Measurements from ENCODE around the gene CSH1. TPM values are rescaled to one million over a fixed set of nuclear protein-coding genes. Genes with fewer than 3 reads are reported as not detected.

The CSH1 gene
- total and polyA plus RNA-seq, 7 experiments from 2014 or later: 8.2 to 11.3 TPM; not detected in 5

- ChIA-PET POLR2A (no interaction called here), CTCF (interaction anchor here (1.1 kb wide), 1 partner anchor 34 kb away, joined by 3 read pairs; no protein-coding TSS in a partner anchor)
- peaks cover 13 to 21% of the 10 kb centered on the region in 2 donors for H3K4me1 ChIP-seq (ENCODE audit: control insufficient read depth in 2 of 2, insufficient read depth in 2 of 2, low read length in 2 of 2)
- no peak overlapping the region for H3K4me3 ChIP-seq (ENCODE audit: low read length)
- H3K27me3 ChIP-seq (ENCODE audit: control insufficient read depth in 2 of 2, insufficient read depth in 2 of 2, low read length in 2 of 2): no peaks in the 10 kb centered on the region
- DNase-seq (no peak), ATAC-seq (no peak)
- no peak overlapping the region for H3K4me3 Mint-ChIP-seq
- H3K27ac ChIP-seq (ENCODE audit: low read depth, low read length): no peak overlapping the region
- intact Hi-C loops (cut with micrococcal nuclease): loop anchor here (5.0 kb wide), 3 partner anchors 53 to 93 kb away; no protein-coding TSS in a partner anchor
- H3K27me3 Mint-ChIP-seq: peaks cover 0 to 9% (median 0%) of the 10 kb centered on the region in 5 donors
- no peaks in the 10 kb centered on the region for H3K9me3 Mint-ChIP-seq
- H3K36me3 Mint-ChIP-seq: peaks cover 0 to 6% (median 0%) of the 10 kb centered on the region in 5 donors
- no peaks in the 10 kb centered on the region for H3K9me3 ChIP-seq (ENCODE audit: control insufficient read depth in 2 of 3, low read length in 3 of 3)
- peaks cover 0 to 10% (median 0%) of the 10 kb centered on the region in 3 experiments for H3K36me3 ChIP-seq (ENCODE audit: control insufficient read depth in 2 of 3, insufficient read depth in 3 of 3, low read length in 3 of 3)
- H3K4me1 Mint-ChIP-seq: peaks cover 11 to 36% (median 30%) of the 10 kb centered on the region in 7 donors
- peak overlapping the region in 1 of 9 donors; percentile 65 for H3K27ac Mint-ChIP-seq
Observed at GRCh38 chr17:63934183-63935112, 38.1 kb upstream of the CSH1 start.

DNA sequence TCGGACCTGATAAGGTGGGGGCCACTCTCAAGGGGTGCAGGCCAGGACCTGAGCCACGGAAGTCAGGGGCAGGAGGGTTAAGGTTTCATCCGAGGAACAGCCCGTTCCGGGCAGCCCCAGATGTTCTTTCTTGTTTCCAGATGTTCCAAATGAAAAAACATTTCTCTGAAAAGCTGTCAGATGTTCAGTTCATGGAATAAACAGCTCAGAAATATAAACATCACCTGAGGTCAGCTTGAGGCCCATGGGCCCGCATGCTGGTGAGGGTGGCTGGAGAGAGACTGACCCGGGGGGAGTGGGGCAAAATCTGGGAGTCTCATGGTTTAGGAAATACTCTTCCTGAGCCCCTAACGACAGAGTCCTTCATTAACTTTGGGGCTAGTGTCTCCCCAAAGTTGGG, 37.2 kb upstream of the CSH1 start:
- Mint-ChIP-seq H3K4me1 (peaks cover 11 to 30% (median 24%) of the 10 kb centered on the region in 7 donors), H3K27ac (peak overlapping the region in 4 of 9 donors; percentile 8 to 96 (median 92)), H3K9me3 (no peaks in the 10 kb centered on the region), H3K36me3 (peaks cover 0 to 10% (median 0%) of the 10 kb centered on the region in 5 donors), H3K4me3 (peak overlapping the region in 1 of 10 donors; percentile 99), H3K27me3 (peaks cover 0 to 9% (median 0%) of the 10 kb centered on the region in 5 donors)
- Histone ChIP-seq H3K27me3 (ENCODE audit: control insufficient read depth in 2 of 2, insufficient read depth in 2 of 2, low read length in 2 of 2) (no peaks in the 10 kb centered on the region), H3K27ac (ENCODE audit: low read depth, low read length) (no peak overlapping the region), H3K9me3 (ENCODE audit: control insufficient read depth in 2 of 3, low read length in 3 of 3) (no peaks in the 10 kb centered on the region), H3K36me3 (ENCODE audit: control insufficient read depth in 2 of 3, insufficient read depth in 3 of 3, low read length in 3 of 3) (peaks cover 0 to 19% (median 0%) of the 10 kb centered on the region in 3 experiments), H3K4me1 (ENCODE audit: control insufficient read depth in 2 of 2, insufficient read depth in 2 of 2, low read length in 2 of 2) (peaks cover 13 to 21% of the 10 kb centered on the region in 2 donors), H3K4me3 (ENCODE audit: low read length) (no peak overlapping the region)
- intact Hi-C loops (cut with micrococcal nuclease): loop anchor here (5.0 kb wide), 3 partner anchors 54 to 94 kb away; no protein-coding TSS in a partner anchor
- DNase-seq (no peak), ATAC-seq (no peak)
- CTCF ChIA-PET: interaction anchor here (0.8 to 1.1 kb wide), 2 partner anchors 9 to 34 kb away, joined by 3 read pairs; no protein-coding TSS in a partner anchor
- POLR2A ChIA-PET: interaction anchor here (2.2 kb wide), 1 partner anchor 87 kb away, joined by 18 read pairs; the partner anchor contains the start of gene ICAM2

DNA sequence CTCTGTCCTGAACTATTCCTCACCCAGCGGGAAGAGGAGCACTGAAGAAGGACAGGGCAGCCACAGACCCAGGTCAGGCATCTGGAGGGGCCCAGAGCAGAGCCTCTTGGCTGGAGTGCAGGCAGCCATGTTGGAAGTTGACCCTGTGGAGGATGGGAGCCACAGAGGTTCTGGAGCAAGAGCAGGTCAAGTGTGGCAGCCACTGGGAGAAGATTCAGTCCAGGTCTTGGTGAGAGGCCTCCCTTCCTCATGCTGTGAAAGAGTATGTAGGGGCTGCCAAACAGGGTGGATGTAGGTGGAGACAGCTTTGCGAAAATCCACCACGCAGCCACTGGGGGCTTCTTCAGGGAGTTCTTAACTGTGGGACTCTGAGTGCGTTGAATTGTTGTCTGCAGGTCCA, 36.3 kb upstream of the CSH1 start:
- Mint-ChIP-seq H3K27ac (peak overlapping the region in 8 of 9 donors; percentile 69 to 96 (median 92)), H3K4me1 (peaks cover 11 to 28% (median 24%) of the 10 kb centered on the region in 7 donors), H3K36me3 (peaks cover 0 to 10% (median 0%) of the 10 kb centered on the region in 5 donors), H3K4me3 (peak overlapping the region; percentile 48 to 99 (median 96)), H3K9me3 (no peaks in the 10 kb centered on the region), H3K27me3 (peaks cover 0 to 9% (median 0%) of the 10 kb centered on the region in 5 donors)
- ChIA-PET POLR2A (interaction anchor here (0.6 to 3.0 kb wide), 7 partner anchors 13 to 349 kb away, joined by 3 to 18 read pairs (median 4); partner anchors contain the start of gene ICAM2), CTCF (interaction anchor here (0.8 to 3.2 kb wide), 9 partner anchors 8 to 201 kb away, joined by 3 to 14 read pairs (median 5); partner anchors contain the start of genes ERN1, GH1 and ICAM2)
- no peak for DNase-seq
- Histone ChIP-seq H3K36me3 (ENCODE audit: control insufficient read depth in 2 of 3, insufficient read depth in 3 of 3, low read length in 3 of 3) (peaks cover 0 to 26% (median 0%) of the 10 kb centered on the region in 3 experiments), H3K4me3 (ENCODE audit: low read length) (peak overlapping the region; percentile 85), H3K27ac (ENCODE audit: low read depth, low read length) (peak overlapping the region; percentile 84), H3K27me3 (ENCODE audit: control insufficient read depth in 2 of 2, insufficient read depth in 2 of 2, low read length in 2 of 2) (no peaks in the 10 kb centered on the region), H3K4me1 (ENCODE audit: control insufficient read depth in 2 of 2, insufficient read depth in 2 of 2, low read length in 2 of 2) (peaks cover 13 to 21% of the 10 kb centered on the region in 2 donors), H3K9me3 (ENCODE audit: control insufficient read depth in 2 of 3, low read length in 3 of 3) (no peaks in the 10 kb centered on the region)
- intact Hi-C loops (cut with micrococcal nuclease): loop anchor here (1.0 to 5.0 kb wide), 4 partner anchors 14 to 95 kb away; no protein-coding TSS in a partner anchor
- no peak for ATAC-seq

DNA sequence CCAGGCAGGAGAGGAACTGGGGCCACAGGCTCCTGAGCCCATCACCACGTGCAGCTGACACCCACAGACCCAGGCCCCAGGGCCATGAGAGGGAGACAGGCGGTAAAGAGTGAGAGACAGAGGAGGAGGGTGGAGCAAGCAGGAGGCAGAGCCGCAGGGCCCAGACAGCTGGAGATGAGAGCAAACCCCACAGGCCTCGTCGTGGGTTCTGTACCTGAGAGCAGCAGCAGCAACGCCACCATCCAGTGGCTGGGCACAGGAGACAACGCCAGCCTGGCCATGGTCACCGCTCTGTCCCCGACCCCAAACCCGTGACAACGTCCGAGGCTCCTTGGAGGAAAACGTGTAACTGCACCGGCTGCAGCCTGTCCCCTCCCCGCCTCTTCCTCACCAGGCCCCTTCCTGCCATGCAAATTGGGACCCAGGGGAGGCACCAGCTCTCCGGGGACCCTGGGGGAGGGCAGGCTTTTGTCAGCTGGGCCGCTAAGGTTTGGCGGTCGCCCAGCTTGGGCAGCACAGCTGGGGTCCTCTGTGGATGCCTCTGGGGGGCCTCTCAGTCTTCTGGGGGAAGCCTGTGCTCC, 35.7 kb upstream of the CSH1 start, which contains the start of gene CD79B:
TSS of gene CD79B (minus strand) at position 351 of the 581 bp plus-strand sequence. CDS start at position 281, 70 bp downstream.
- H3K36me3 ChIP-seq (ENCODE audit: control insufficient read depth in 2 of 3, insufficient read depth in 3 of 3, low read length in 3 of 3): peaks cover 0 to 28% (median 0%) of the 10 kb centered on the region in 3 experiments
- DNase-seq: peak in 7 of 9 donors; percentile 22 to 53 (median 47)
- H3K4me1 ChIP-seq (ENCODE audit: control insufficient read depth in 2 of 2, insufficient read depth in 2 of 2, low read length in 2 of 2): peaks cover 13 to 21% of the 10 kb centered on the region in 2 donors
- peak; percentile 67 for ATAC-seq
- H3K4me3 Mint-ChIP-seq: peak within 1 kb of the TSS; percentile 88 to 99 (median 96)
- H3K4me3 ChIP-seq (ENCODE audit: low read length): peak within 1 kb of the TSS; percentile 85
- H3K27me3 Mint-ChIP-seq: peaks cover 0 to 9% (median 0%) of the 10 kb centered on the region in 5 donors
- peak within 1 kb of the TSS; percentile 87 to 96 (median 93) for H3K27ac Mint-ChIP-seq
- H3K9me3 ChIP-seq (ENCODE audit: control insufficient read depth in 2 of 3, low read length in 3 of 3): no peaks in the 10 kb centered on the region
- POLR2A ChIA-PET: interaction anchor here (0.7 to 3.0 kb wide), 8 partner anchors 14 to 350 kb away, joined by 3 to 18 read pairs (median 4); partner anchors contain the start of genes GH1 and ICAM2
- H3K36me3 Mint-ChIP-seq: peaks cover 0 to 10% (median 0%) of the 10 kb centered on the region in 5 donors
- H3K27me3 ChIP-seq (ENCODE audit: control insufficient read depth in 2 of 2, insufficient read depth in 2 of 2, low read length in 2 of 2): no peaks in the 10 kb centered on the region
- intact Hi-C loops (cut with micrococcal nuclease): loop anchor here (1.0 to 5.0 kb wide), 4 partner anchors 14 to 95 kb away; no protein-coding TSS in a partner anchor
- peaks cover 11 to 28% (median 24%) of the 10 kb centered on the region in 7 donors for H3K4me1 Mint-ChIP-seq
- H3K27ac ChIP-seq (ENCODE audit: low read depth, low read length): peak within 1 kb of the TSS; percentile 84
- no peaks in the 10 kb centered on the region for H3K9me3 Mint-ChIP-seq
- CTCF ChIA-PET: interaction anchor here (0.7 to 3.2 kb wide), 10 partner anchors 9 to 201 kb away, joined by 3 to 14 read pairs (median 4); partner anchors contain the start of genes CSHL1, ERN1, GH1 and ICAM2

DNA sequence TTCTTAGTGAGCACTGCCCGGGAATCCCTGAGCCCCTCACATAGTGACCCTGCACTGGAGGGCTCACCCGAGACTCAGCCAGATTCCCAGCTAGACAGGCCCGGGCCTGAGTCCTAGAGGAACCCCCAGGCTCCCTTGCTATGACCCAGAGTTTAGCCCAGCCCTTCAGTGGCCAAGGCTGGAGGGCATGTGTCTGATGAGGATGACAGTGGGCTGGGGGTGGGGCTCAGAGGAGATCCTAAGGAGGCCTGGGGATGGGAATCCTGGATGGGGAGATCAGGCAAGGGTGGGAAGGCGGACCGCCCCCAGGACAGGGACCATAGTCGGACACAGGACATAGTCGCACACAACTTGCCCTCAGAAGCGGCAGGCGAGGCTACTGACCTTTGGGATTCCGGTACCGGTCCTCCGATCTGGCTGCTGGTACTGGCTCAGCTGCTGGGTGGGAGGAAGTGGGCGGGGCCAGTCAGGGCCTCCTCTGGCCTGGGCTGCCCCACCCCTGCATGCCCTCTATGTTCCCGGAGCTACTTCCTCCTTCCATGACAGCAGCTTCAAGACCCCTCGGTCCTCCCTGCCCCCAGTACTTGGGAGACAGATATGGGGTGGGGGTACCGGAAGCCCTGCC, 34.7 kb upstream of the CSH1 start:
- Histone ChIP-seq H3K27ac (ENCODE audit: low read depth, low read length) (peak overlapping the region; percentile 84), H3K4me1 (ENCODE audit: control insufficient read depth in 2 of 2, insufficient read depth in 2 of 2, low read length in 2 of 2) (peaks cover 13 to 21% of the 10 kb centered on the region in 2 donors), H3K36me3 (ENCODE audit: control insufficient read depth in 2 of 3, insufficient read depth in 3 of 3, low read length in 3 of 3) (peaks cover 0 to 28% (median 0%) of the 10 kb centered on the region in 3 experiments), H3K9me3 (ENCODE audit: control insufficient read depth in 2 of 3, low read length in 3 of 3) (no peaks in the 10 kb centered on the region), H3K4me3 (ENCODE audit: low read length) (peak overlapping the region; percentile 85), H3K27me3 (ENCODE audit: control insufficient read depth in 2 of 2, insufficient read depth in 2 of 2, low read length in 2 of 2) (no peaks in the 10 kb centered on the region)
- CTCF ChIA-PET: interaction anchor here (0.8 to 3.7 kb wide), 11 partner anchors 12 to 200 kb away, joined by 3 to 20 read pairs (median 6); partner anchors contain the start of genes ERN1, GH1 and ICAM2
- peak overlapping the region; percentile 88 to 99 (median 96) for H3K4me3 Mint-ChIP-seq
- H3K27ac Mint-ChIP-seq: peak overlapping the region; percentile 87 to 96 (median 93)
- peaks cover 0 to 5% (median 0%) of the 10 kb centered on the region in 5 donors for H3K27me3 Mint-ChIP-seq
- peaks cover 11 to 28% (median 24%) of the 10 kb centered on the region in 7 donors for H3K4me1 Mint-ChIP-seq
- peak; percentile 82 for ATAC-seq
- peaks cover 0 to 10% (median 0%) of the 10 kb centered on the region in 5 donors for H3K36me3 Mint-ChIP-seq
- no peaks in the 10 kb centered on the region for H3K9me3 Mint-ChIP-seq
- intact Hi-C loops (cut with micrococcal nuclease): loop anchor here (5.0 kb wide), 3 partner anchors 56 to 96 kb away; no protein-coding TSS in a partner anchor
- POLR2A ChIA-PET: interaction anchor here (0.6 to 3.0 kb wide), 9 partner anchors 12 to 340 kb away, joined by 3 to 18 read pairs (median 4); partner anchors contain the start of genes GH1 and ICAM2
- DNase-seq: peak; percentile 29 to 56 (median 48)

Data from naive thymus-derived CD4-positive, alpha-beta T cell (primary cell).